ENCODE data around the gene CUTA.

DNA sequence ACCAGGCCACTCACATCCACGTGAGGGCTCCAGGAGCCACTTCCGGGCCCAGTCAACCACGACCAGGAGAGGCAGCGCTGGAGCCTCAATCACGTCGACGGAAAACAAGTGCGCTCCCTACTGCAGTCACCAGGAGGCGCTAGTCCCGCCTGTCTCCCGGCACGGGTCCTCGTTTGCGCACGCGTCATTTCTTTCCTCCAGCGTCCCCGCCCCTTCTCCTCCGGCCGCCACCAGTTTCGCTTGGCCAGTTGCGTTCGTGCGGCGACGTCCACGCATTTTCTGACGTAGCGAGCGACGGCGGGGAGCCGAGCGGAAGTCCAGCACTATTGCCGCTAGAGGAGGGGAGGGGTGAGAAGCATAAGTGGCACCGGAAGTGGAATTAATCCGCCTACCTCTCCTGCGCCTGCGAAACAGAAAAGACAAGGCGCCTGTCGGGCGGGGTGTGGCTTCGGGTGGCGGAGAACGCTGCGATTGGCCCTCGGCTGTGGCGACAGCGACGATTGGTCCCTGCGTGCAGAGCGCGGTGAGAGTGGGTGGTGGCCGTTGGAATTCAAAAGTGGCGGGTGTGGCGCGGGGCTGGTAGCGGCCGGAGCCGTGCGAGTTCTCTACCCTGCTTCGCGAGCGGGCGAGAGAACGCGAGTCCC lies 26.5 kb downstream of the CUTA start, which contains the start of gene KIFC1:
- TF ChIP-seq, protein P1, sequence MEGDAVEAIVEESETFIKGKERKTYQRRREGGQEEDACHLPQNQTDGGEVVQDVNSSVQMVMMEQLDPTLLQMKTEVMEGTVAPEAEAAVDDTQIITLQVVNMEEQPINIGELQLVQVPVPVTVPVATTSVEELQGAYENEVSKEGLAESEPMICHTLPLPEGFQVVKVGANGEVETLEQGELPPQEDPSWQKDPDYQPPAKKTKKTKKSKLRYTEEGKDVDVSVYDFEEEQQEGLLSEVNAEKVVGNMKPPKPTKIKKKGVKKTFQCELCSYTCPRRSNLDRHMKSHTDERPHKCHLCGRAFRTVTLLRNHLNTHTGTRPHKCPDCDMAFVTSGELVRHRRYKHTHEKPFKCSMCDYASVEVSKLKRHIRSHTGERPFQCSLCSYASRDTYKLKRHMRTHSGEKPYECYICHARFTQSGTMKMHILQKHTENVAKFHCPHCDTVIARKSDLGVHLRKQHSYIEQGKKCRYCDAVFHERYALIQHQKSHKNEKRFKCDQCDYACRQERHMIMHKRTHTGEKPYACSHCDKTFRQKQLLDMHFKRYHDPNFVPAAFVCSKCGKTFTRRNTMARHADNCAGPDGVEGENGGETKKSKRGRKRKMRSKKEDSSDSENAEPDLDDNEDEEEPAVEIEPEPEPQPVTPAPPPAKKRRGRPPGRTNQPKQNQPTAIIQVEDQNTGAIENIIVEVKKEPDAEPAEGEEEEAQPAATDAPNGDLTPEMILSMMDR (IDR thresholded peaks at IDR 0.05): peak; percentile 97 to 99 (median 98)
- no peak for TF ChIP-seq POLR2A (IDR thresholded peaks at IDR 0.05; ENCODE audit: low read depth)

Data from esophagus muscularis mucosa (tissue), 3 donors.